ENCODE data around the gene TMEM255A.

DNA sequence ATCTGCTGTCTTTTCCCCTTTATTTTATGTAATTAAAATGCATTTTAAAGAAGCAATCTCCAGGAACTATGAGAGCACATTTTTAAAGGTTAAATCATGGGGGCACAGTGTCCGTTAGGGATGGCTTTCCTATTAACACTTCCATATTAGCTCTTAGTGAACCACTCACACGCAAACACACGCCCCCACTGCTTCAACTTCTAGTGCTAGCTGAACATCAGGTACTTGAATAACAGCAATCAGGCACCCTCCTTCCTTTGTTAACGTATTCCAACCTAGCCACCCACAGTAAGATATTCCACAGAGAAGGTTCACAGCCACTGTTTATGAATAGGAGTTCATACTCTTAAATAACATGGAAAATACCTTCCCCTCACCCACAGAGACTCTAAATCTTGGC is 9.3 kb downstream of the TMEM255A start:
- no peak for TF ChIP-seq EZH2phosphoT487 (IDR thresholded peaks at IDR 0.05; ENCODE audit: borderline replicate concordance, low read length)
- TF ChIP-seq, protein P1, sequence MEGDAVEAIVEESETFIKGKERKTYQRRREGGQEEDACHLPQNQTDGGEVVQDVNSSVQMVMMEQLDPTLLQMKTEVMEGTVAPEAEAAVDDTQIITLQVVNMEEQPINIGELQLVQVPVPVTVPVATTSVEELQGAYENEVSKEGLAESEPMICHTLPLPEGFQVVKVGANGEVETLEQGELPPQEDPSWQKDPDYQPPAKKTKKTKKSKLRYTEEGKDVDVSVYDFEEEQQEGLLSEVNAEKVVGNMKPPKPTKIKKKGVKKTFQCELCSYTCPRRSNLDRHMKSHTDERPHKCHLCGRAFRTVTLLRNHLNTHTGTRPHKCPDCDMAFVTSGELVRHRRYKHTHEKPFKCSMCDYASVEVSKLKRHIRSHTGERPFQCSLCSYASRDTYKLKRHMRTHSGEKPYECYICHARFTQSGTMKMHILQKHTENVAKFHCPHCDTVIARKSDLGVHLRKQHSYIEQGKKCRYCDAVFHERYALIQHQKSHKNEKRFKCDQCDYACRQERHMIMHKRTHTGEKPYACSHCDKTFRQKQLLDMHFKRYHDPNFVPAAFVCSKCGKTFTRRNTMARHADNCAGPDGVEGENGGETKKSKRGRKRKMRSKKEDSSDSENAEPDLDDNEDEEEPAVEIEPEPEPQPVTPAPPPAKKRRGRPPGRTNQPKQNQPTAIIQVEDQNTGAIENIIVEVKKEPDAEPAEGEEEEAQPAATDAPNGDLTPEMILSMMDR (conservative IDR thresholded peaks at IDR 0.05; ENCODE audit: low read depth, low read length): no peak
